DMS79 treated with DMSO at 0.1 percent for 48 hours (cell line): ENCODE measurements around the gene TTLL11.
A peak's percentile ranks its signal among the peaks of the same experiment; 100 is the strongest.
"Not testable (repeated sequence)": the region's sequence is repeated elsewhere in the genome, so short reads cannot be mapped to it uniquely, and the experiment has no call there.

Experiments used
- DNase-seq: peaks from one replicate; lab custom pipeline; 2025; lab: John Stamatoyannopoulos, UW

TTLL11 gene

GRCh38 chr9:121902461-121903135, 190.5 kb downstream of the TTLL11 start:
- peak; percentile 16 for DNase-seq

GRCh38 chr9:121901616-121902015, 191.5 kb downstream of the TTLL11 start:
- no peak for DNase-seq

- DNase-seq = no peak
These were observed 192.9 kb downstream of the TTLL11 start for GRCh38 chr9:121900163-121900562.

GRCh38 chr9:121898856-121899255, 194.3 kb downstream of the TTLL11 start:
- DNase-seq = no peak

- DNase-seq = no peak
These were observed 196.0 kb downstream of the TTLL11 start for GRCh38 chr9:121897140-121897539.

- no peak for DNase-seq
These were observed 196.6 kb downstream of the TTLL11 start for GRCh38 chr9:121896545-121896943.

GRCh38 chr9:121895818-121896544, 197.1 kb downstream of the TTLL11 start:
- DNase-seq = no peak

- no peak for DNase-seq
These were observed 197.8 kb downstream of the TTLL11 start for GRCh38 chr9:121895358-121895757.

- DNase-seq = not testable (repeated sequence)
These were observed 198.7 kb downstream of the TTLL11 start for GRCh38 chr9:121894380-121894779.

- DNase-seq = no peak
These were observed 199.3 kb downstream of the TTLL11 start for GRCh38 chr9:121893786-121894185.

- DNase-seq = no peak
These were observed 200.4 kb downstream of the TTLL11 start for GRCh38 chr9:121892706-121893105.

- no peak for DNase-seq
These were observed 202.4 kb downstream of the TTLL11 start for GRCh38 chr9:121890746-121891145.

- DNase-seq = peak; percentile 86
These were observed 203.0 kb downstream of the TTLL11 start for GRCh38 chr9:121889990-121890563.

GRCh38 chr9:121888438-121888775, 204.7 kb downstream of the TTLL11 start:
- DNase-seq = no peak

- no peak for DNase-seq
These were observed 205.3 kb downstream of the TTLL11 start for GRCh38 chr9:121887553-121888437.

- DNase-seq = peak; percentile 41
These were observed 206.2 kb downstream of the TTLL11 start for GRCh38 chr9:121886759-121887485.

GRCh38 chr9:121885345-121885901, 207.7 kb downstream of the TTLL11 start:
- no peak for DNase-seq

GRCh38 chr9:121884057-121884541, 209.0 kb downstream of the TTLL11 start:
- DNase-seq = peak; percentile 23

- DNase-seq = peak; percentile 15
These were observed 209.6 kb downstream of the TTLL11 start for GRCh38 chr9:121883281-121884056.

GRCh38 chr9:121881920-121882500, 211.1 kb downstream of the TTLL11 start:
- DNase-seq = peak; percentile 35
